ENCODE measurements around the gene RASGRP2. TPM values are rescaled to one million over a fixed set of nuclear protein-coding genes. Genes with fewer than 3 reads are reported as not detected.

Gene RASGRP2
- total and polyA plus RNA-seq, 2 experiments from 2014 or later, result 30.1 to 50.4 TPM

DNA sequence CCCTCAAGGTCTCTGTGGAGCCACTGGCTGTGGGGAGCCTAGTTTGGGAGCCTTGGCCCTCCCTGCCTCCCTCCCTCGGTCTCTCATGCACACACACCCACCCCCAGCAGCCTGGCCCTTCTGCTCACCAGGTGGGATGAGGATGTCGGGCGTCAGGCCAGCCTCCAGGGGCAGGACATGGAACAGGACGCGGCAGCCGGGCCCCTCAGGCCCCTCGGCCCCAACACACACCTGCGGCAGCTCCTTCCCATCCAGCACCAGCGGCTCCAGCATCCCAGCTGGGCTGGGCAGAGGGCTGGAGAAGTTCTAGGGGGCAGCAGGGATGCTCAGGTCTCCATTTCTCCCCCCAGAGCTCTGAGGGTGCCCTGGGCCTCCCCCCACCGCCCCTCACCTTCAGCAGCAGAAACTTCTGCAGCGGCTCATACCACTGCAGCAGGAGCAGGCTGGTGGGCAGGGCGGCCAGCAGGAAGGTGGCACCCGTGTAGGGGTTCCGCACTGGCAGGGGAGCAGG is 47.9 kb upstream of the RASGRP2 start:
- no peaks in the 10 kb centered on the region for H3K9me2 ChIP-seq (ENCODE audit: insufficient read depth)
- no peak overlapping the region for H3K27ac Mint-ChIP-seq
- H3K27me3 Mint-ChIP-seq (ENCODE audit: insufficient read depth, low read depth, poor library complexity), result peaks cover 5% of the 10 kb centered on the region
- H3K4me1 Mint-ChIP-seq, result no peaks in the 10 kb centered on the region; the same call in 2 of the 3 replicates
- H3K36me3 Mint-ChIP-seq (ENCODE audit: low read depth), result no peaks in the 10 kb centered on the region
- no peak overlapping the region for H3K4me3 Mint-ChIP-seq
- DNase-seq (ENCODE audit: low spot score), result no peak
- no peak overlapping the region for H2AFZ ChIP-seq
- no peaks in the 10 kb centered on the region for H3K9me3 Mint-ChIP-seq
- no peak for ATAC-seq
- TF ChIP-seq, protein P1, sequence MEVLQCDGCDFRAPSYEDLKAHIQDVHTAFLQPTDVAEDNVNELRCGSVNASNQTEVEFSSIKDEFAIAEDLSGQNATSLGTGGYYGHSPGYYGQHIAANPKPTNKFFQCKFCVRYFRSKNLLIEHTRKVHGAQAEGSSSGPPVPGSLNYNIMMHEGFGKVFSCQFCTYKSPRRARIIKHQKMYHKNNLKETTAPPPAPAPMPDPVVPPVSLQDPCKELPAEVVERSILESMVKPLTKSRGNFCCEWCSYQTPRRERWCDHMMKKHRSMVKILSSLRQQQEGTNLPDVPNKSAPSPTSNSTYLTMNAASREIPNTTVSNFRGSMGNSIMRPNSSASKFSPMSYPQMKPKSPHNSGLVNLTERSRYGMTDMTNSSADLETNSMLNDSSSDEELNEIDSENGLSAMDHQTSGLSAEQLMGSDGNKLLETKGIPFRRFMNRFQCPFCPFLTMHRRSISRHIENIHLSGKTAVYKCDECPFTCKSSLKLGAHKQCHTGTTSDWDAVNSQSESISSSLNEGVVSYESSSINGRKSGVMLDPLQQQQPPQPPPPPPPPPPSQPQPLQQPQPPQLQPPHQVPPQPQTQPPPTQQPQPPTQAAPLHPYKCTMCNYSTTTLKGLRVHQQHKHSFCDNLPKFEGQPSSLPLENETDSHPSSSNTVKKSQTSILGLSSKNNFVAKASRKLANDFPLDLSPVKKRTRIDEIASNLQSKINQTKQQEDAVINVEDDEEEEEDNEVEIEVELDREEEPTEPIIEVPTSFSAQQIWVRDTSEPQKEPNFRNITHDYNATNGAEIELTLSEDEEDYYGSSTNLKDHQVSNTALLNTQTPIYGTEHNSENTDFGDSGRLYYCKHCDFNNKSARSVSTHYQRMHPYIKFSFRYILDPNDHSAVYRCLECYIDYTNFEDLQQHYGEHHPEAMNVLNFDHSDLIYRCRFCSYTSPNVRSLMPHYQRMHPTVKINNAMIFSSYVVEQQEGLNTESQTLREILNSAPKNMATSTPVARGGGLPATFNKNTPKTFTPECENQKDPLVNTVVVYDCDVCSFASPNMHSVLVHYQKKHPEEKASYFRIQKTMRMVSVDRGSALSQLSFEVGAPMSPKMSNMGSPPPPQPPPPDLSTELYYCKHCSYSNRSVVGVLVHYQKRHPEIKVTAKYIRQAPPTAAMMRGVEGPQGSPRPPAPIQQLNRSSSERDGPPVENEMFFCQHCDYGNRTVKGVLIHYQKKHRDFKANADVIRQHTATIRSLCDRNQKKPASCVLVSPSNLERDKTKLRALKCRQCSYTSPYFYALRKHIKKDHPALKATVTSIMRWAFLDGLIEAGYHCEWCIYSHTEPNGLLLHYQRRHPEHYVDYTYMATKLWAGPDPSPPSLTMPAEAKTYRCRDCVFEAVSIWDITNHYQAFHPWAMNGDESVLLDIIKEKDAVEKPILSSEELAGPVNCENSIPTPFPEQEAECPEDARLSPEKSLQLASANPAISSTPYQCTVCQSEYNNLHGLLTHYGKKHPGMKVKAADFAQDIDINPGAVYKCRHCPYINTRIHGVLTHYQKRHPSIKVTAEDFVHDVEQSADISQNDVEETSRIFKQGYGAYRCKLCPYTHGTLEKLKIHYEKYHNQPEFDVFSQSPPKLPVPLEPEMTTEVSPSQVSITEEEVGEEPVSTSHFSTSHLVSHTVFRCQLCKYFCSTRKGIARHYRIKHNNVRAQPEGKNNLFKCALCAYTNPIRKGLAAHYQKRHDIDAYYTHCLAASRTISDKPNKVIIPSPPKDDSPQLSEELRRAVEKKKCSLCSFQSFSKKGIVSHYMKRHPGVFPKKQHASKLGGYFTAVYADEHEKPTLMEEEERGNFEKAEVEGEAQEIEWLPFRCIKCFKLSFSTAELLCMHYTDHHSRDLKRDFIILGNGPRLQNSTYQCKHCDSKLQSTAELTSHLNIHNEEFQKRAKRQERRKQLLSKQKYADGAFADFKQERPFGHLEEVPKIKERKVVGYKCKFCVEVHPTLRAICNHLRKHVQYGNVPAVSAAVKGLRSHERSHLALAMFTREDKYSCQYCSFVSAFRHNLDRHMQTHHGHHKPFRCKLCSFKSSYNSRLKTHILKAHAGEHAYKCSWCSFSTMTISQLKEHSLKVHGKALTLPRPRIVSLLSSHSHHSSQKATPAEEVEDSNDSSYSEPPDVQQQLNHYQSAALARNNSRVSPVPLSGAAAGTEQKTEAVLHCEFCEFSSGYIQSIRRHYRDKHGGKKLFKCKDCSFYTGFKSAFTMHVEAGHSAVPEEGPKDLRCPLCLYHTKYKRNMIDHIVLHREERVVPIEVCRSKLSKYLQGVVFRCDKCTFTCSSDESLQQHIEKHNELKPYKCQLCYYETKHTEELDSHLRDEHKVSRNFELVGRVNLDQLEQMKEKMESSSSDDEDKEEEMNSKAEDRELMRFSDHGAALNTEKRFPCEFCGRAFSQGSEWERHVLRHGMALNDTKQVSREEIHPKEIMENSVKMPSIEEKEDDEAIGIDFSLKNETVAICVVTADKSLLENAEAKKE (CRISPR knock-in tag; IDR thresholded peaks at IDR 0.05), result no peak
- TF ChIP-seq, protein P2, sequence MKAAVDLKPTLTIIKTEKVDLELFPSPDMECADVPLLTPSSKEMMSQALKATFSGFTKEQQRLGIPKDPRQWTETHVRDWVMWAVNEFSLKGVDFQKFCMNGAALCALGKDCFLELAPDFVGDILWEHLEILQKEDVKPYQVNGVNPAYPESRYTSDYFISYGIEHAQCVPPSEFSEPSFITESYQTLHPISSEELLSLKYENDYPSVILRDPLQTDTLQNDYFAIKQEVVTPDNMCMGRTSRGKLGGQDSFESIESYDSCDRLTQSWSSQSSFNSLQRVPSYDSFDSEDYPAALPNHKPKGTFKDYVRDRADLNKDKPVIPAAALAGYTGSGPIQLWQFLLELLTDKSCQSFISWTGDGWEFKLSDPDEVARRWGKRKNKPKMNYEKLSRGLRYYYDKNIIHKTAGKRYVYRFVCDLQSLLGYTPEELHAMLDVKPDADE (IDR thresholded peaks at IDR 0.05), result no peak
- TF ChIP-seq ZNF331 (CRISPR knock-in tag; IDR thresholded peaks at IDR 0.05; ENCODE audit: low read depth) (no peak), NANOG (IDR thresholded peaks at IDR 0.05; ENCODE audit: borderline replicate concordance) (no peak)
- TF ChIP-seq, protein P3, sequence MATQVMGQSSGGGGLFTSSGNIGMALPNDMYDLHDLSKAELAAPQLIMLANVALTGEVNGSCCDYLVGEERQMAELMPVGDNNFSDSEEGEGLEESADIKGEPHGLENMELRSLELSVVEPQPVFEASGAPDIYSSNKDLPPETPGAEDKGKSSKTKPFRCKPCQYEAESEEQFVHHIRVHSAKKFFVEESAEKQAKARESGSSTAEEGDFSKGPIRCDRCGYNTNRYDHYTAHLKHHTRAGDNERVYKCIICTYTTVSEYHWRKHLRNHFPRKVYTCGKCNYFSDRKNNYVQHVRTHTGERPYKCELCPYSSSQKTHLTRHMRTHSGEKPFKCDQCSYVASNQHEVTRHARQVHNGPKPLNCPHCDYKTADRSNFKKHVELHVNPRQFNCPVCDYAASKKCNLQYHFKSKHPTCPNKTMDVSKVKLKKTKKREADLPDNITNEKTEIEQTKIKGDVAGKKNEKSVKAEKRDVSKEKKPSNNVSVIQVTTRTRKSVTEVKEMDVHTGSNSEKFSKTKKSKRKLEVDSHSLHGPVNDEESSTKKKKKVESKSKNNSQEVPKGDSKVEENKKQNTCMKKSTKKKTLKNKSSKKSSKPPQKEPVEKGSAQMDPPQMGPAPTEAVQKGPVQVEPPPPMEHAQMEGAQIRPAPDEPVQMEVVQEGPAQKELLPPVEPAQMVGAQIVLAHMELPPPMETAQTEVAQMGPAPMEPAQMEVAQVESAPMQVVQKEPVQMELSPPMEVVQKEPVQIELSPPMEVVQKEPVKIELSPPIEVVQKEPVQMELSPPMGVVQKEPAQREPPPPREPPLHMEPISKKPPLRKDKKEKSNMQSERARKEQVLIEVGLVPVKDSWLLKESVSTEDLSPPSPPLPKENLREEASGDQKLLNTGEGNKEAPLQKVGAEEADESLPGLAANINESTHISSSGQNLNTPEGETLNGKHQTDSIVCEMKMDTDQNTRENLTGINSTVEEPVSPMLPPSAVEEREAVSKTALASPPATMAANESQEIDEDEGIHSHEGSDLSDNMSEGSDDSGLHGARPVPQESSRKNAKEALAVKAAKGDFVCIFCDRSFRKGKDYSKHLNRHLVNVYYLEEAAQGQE (IDR thresholded peaks at IDR 0.05; ENCODE audit: unreplicated experiment), result no peak
- H3K4me3 ChIP-seq, result no peak overlapping the region
- H3K36me3 ChIP-seq (ENCODE audit: insufficient read depth), result no peaks in the 10 kb centered on the region
- H3K27me3 ChIP-seq (ENCODE audit: insufficient read depth), result no peaks in the 10 kb centered on the region
- no peaks in the 10 kb centered on the region for H3K4me1 ChIP-seq (ENCODE audit: insufficient read depth)
- no peaks in the 10 kb centered on the region for H3K79me2 ChIP-seq (replicated peaks; ENCODE audit: insufficient read depth)
- H3F3A ChIP-seq (replicated peaks; ENCODE audit: low read depth), result 0 out of 2 replicates have a peak, but pooled peaks cover 2% of the 10 kb centered on the region
- no peaks in the 10 kb centered on the region for H4K20me1 ChIP-seq (replicated peaks; ENCODE audit: insufficient read depth)
- no peak overlapping the region for H3K4me2 ChIP-seq
- no peak overlapping the region for H3K27ac ChIP-seq (ENCODE audit: low read depth)

Measured in GM23338 (cell line).